Thoracic aorta (tissue), 2 donors: ENCODE measurements around the gene OR2T10. TPM values are rescaled to one million over a fixed set of nuclear protein-coding genes. Genes with fewer than 3 reads are reported as not detected.
"Not testable (repeated sequence)": the region's sequence is repeated elsewhere in the genome, so short reads cannot be mapped to it uniquely, and the experiment has no call there.

ENCODE experiments used
- ATAC-seq: fragments of 150-250 bp; one replicate; pipeline ENCODE4 v1.8.0; 2017; ENCODE audit warnings: low read depth; ENCODE audit not compliant: insufficient number of reproducible peaks, low FRiP score
- DNase-seq: peaks from one replicate; pipeline ENCODE4 v3.0.0-alpha.2; 2020; ENCODE audit warnings: low spot score
- H3K27ac ChIP-seq, 2 donors: fragments of 200-600 bp; sonication (generic); 1 replicate in 1 of 2; 2 replicates in 1 of 2; pipeline ENCODE4 v1.5.1; 2016; ENCODE audit warnings: mild to moderate bottlenecking in 2 of 2, moderate library complexity in 2 of 2
- H3K27me3 ChIP-seq: fragments of 200-600 bp; sonication (generic); replicated peaks from 2 replicates; pipeline ENCODE4 v1.6.0; 2016; ENCODE audit warnings: mild to moderate bottlenecking; ENCODE audit not compliant: insufficient read depth
- H3K36me3 ChIP-seq: fragments of 200-600 bp; sonication (generic); one replicate; pipeline ENCODE4 v1.5.1; 2016
- H3K4me1 ChIP-seq, 2 donors: fragments of 200-600 bp; sonication (generic); 1 replicate in 1 of 2; 2 replicates in 1 of 2; pipeline versions ENCODE4 v1.5.1 to v1.6.0; 2016; ENCODE audit warnings: low read depth in 2 of 2, mild to moderate bottlenecking in 1 of 2; ENCODE audit not compliant: control insufficient read depth in 1 of 2
- H3K4me3 ChIP-seq: fragments of 200-600 bp; sonication (generic); 2 replicates; pipeline ENCODE4 v1.5.1; 2016; ENCODE audit warnings: mild to moderate bottlenecking
- H3K9me3 ChIP-seq: fragments of 200-600 bp; sonication (generic); 2 replicates; pipeline ENCODE4 v1.5.1; 2016
- total RNA-seq, 2 donors: library from RNA; depleted of rRNA; stranded (reverse); fragments of >200 nt; gene quantifications; one replicate each; pipeline versions ENCODE4 v1.1.0 to v1.2.3, GENCODE V29; 2016

The OR2T10 gene
- total RNA-seq, 2 donors from 2014 or later = not detected

- H3K27me3 ChIP-seq, H3K9me3 ChIP-seq, DNase-seq, H3K4me3 ChIP-seq, H3K27ac ChIP-seq, ATAC-seq, H3K4me1 ChIP-seq, H3K36me3 ChIP-seq: not testable (repeated sequence)
These were observed 26.7 kb downstream of the OR2T10 start for GRCh38 chr1:248570811-248571210.

- not testable (repeated sequence) for H3K27ac ChIP-seq, H3K36me3 ChIP-seq, DNase-seq, H3K4me1 ChIP-seq, ATAC-seq, H3K27me3 ChIP-seq, H3K4me3 ChIP-seq, H3K9me3 ChIP-seq
These were observed 28.5 kb downstream of the OR2T10 start for GRCh38 chr1:248569049-248569448.

- not testable (repeated sequence) for H3K36me3 ChIP-seq, H3K4me3 ChIP-seq, H3K9me3 ChIP-seq, H3K27ac ChIP-seq, ATAC-seq, H3K27me3 ChIP-seq, H3K4me1 ChIP-seq, DNase-seq
These were observed 31.7 kb downstream of the OR2T10 start for GRCh38 chr1:248565530-248566373.

- H3K27ac ChIP-seq, H3K27me3 ChIP-seq, H3K4me1 ChIP-seq, ATAC-seq, H3K36me3 ChIP-seq, DNase-seq, H3K4me3 ChIP-seq, H3K9me3 ChIP-seq: not testable (repeated sequence)
These were observed 34.8 kb downstream of the OR2T10 start, which contains the start of gene OR2T29 for GRCh38 chr1:248562672-248563071. OR2T29 (minus strand) TSS chr1:248562772; CDS start chr1:248559491, 3,281 bp downstream.

- H3K9me3 ChIP-seq, H3K36me3 ChIP-seq, H3K27me3 ChIP-seq, H3K4me1 ChIP-seq, ATAC-seq, H3K27ac ChIP-seq, H3K4me3 ChIP-seq, DNase-seq: not testable (repeated sequence)
These were observed 46.5 kb downstream of the OR2T10 start for GRCh38 chr1:248551027-248551426.

- H3K27me3 ChIP-seq, H3K4me3 ChIP-seq, H3K9me3 ChIP-seq, H3K4me1 ChIP-seq, DNase-seq, H3K36me3 ChIP-seq, ATAC-seq, H3K27ac ChIP-seq: not testable (repeated sequence)
These were observed 50.1 kb downstream of the OR2T10 start for GRCh38 chr1:248547383-248547782.

Other genes with a start within 250 kb of the OR2T10 start
- gene OR14C36, start 248.9 kb downstream of the OR2T10 start, total RNA-seq = not detected
- gene OR2T4, start 236.0 kb downstream of the OR2T10 start, total RNA-seq = not detected
- gene OR2T6, start 222.0 kb downstream of the OR2T10 start, total RNA-seq = not detected
- not detected for gene OR2T1, start 194.7 kb downstream of the OR2T10 start, total RNA-seq
- not detected for gene OR2T2, start 152.1 kb downstream of the OR2T10 start, total RNA-seq
- gene OR2T3, start 124.3 kb downstream of the OR2T10 start, total RNA-seq = not detected
- gene OR2T5, start 109.1 kb downstream of the OR2T10 start, total RNA-seq = not detected
- not detected for gene OR2G6, start 89.6 kb downstream of the OR2T10 start, total RNA-seq
- gene OR2T29, start 34.9 kb downstream of the OR2T10 start, total RNA-seq = not detected
- not detected for gene OR2T34, start 22.9 kb downstream of the OR2T10 start, total RNA-seq
- not detected for gene OR2T11, start 37.4 kb upstream of the OR2T10 start, total RNA-seq
- gene OR2T35, start 47.6 kb upstream of the OR2T10 start, total RNA-seq = not detected
- gene OR2T27, start 57.8 kb upstream of the OR2T10 start, total RNA-seq = not detected
- not detected for gene OR14I1, start 105.1 kb upstream of the OR2T10 start, total RNA-seq
- not detected for gene LYPD8, start 158.1 kb upstream of the OR2T10 start, total RNA-seq
- 10 to 100 TPM; 22.6 to 27.4 TPM for gene SH3BP5L, start 228.2 kb upstream of the OR2T10 start, total RNA-seq
- 10 to 100 TPM; 33.8 to 34.2 TPM for gene ZNF672, start 240.5 kb upstream of the OR2T10 start, total RNA-seq